Right atrium auricular region (tissue), 2 donors: ENCODE measurements around the gene ATPAF2. TPM values are rescaled to one million over a fixed set of nuclear protein-coding genes. Genes with fewer than 3 reads are reported as not detected.
A peak's percentile ranks its signal among the peaks of the same experiment; 100 is the strongest.

ENCODE experiments used
- DNase-seq: peaks from one replicate; pipeline ENCODE4 v3.0.0-alpha.2; 2019; ENCODE audit warnings: low spot score
- H3K27ac ChIP-seq, 2 donors: fragments of 200-600 bp; sonication (generic); 1 replicate in 1 of 2; 2 replicates in 1 of 2; pipeline ENCODE4 v1.5.1; 2016 to 2019
- H3K27me3 ChIP-seq, 2 donors: fragments of 200-600 bp; sonication (generic); one replicate each; pipeline versions ENCODE4 v1.5.1 to v1.6.0; 2017 to 2019
- H3K36me3 ChIP-seq: fragments of 200-600 bp; sonication (generic); one replicate; pipeline ENCODE4 v1.5.1; 2016
- H3K4me1 ChIP-seq, 2 donors: fragments of 200-600 bp; sonication (generic); one replicate each; pipeline versions ENCODE4 v1.5.1 to v1.6.0; 2017 to 2019
- H3K4me3 ChIP-seq, 2 donors: fragments of 200-600 bp; sonication (generic); 1 replicate in 1 of 2; 2 replicates in 1 of 2; pipeline ENCODE4 v1.5.1; 2017 to 2019; ENCODE audit warnings: mild to moderate bottlenecking in 1 of 2, moderate library complexity in 1 of 2
- H3K9me3 ChIP-seq, 2 donors: fragments of 200-600 bp; sonication (generic); one replicate each; pipeline ENCODE4 v1.5.1; 2019
- CTCF ChIP-seq, 2 donors: fragments of 200-600 bp; sonication (generic); IDR thresholded peaks; one replicate each; pipeline ENCODE4 v1.5.1; 2019; ENCODE audit warnings: antibody characterized with exemption in 2 of 2
- total RNA-seq, 2 donors: library from RNA; depleted of rRNA; stranded (reverse); fragments of >200 nt; gene quantifications; one replicate each; pipeline ENCODE4 v1.1.0, GENCODE V29; 2016

Gene ATPAF2
- total RNA-seq, 2 donors from 2014 or later: 11.1 to 47.0 TPM

GRCh38 chr17:18043491-18043890, 4.5 kb upstream of the ATPAF2 start:
- H3K36me3 ChIP-seq: peaks cover 12% of the 10 kb centered on the region
- peaks cover 0 to 24% of the 10 kb centered on the region in 2 donors for H3K4me1 ChIP-seq
- H3K27ac ChIP-seq: no peak overlapping the region
- H3K9me3 ChIP-seq: no peaks in the 10 kb centered on the region
- H3K27me3 ChIP-seq: no peaks in the 10 kb centered on the region
- DNase-seq: no peak
- H3K4me3 ChIP-seq: no peak overlapping the region
- peak in 1 of 2 donors; percentile 45 for TF ChIP-seq CTCF (IDR thresholded peaks at IDR 0.05)

GRCh38 chr17:18042983-18043382, 4.0 kb upstream of the ATPAF2 start:
- Histone ChIP-seq H3K4me1 (peaks cover 0 to 29% of the 10 kb centered on the region in 2 donors), H3K36me3 (peaks cover 12% of the 10 kb centered on the region), H3K9me3 (no peaks in the 10 kb centered on the region), H3K27me3 (no peaks in the 10 kb centered on the region), H3K27ac (no peak overlapping the region), H3K4me3 (no peak overlapping the region)
- TF ChIP-seq CTCF (IDR thresholded peaks at IDR 0.05): no peak
- DNase-seq: no peak

- no peaks in the 10 kb centered on the region for H3K9me3 ChIP-seq
- peaks cover 5% of the 10 kb centered on the region for H3K36me3 ChIP-seq
- no peak overlapping the region for H3K27ac ChIP-seq
- TF ChIP-seq CTCF (IDR thresholded peaks at IDR 0.05): no peak
- H3K27me3 ChIP-seq: no peaks in the 10 kb centered on the region
- peaks cover 0 to 41% of the 10 kb centered on the region in 2 donors for H3K4me1 ChIP-seq
- DNase-seq: no peak
- no peak overlapping the region for H3K4me3 ChIP-seq
These were observed 2.8 kb upstream of the ATPAF2 start for GRCh38 chr17:18041776-18042175.

GRCh38 chr17:18040261-18040858, 1.4 kb upstream of the ATPAF2 start:
- no peak for TF ChIP-seq CTCF (IDR thresholded peaks at IDR 0.05)
- no peaks in the 10 kb centered on the region for H3K36me3 ChIP-seq
- H3K9me3 ChIP-seq: no peaks in the 10 kb centered on the region
- DNase-seq: no peak
- peak overlapping the region; percentile 80 to 87 for H3K4me3 ChIP-seq
- H3K27me3 ChIP-seq: no peaks in the 10 kb centered on the region
- H3K27ac ChIP-seq: peak overlapping the region; percentile 88 to 89
- H3K4me1 ChIP-seq: peaks cover 0 to 43% of the 10 kb centered on the region in 2 donors

GRCh38 chr17:18039535-18040260, 730 bp upstream of the ATPAF2 start:
- Histone ChIP-seq H3K4me3 (peak overlapping the region; percentile 80 to 87), H3K9me3 (no peaks in the 10 kb centered on the region), H3K36me3 (no peaks in the 10 kb centered on the region), H3K27ac (peak overlapping the region; percentile 88 to 89), H3K4me1 (peaks cover 0 to 43% of the 10 kb centered on the region in 2 donors), H3K27me3 (no peaks in the 10 kb centered on the region)
- DNase-seq: no peak
- no peak for TF ChIP-seq CTCF (IDR thresholded peaks at IDR 0.05)
